Psoas muscle (tissue), 8 donors: ENCODE measurements around the gene A4GALT. TPM values are rescaled to one million over a fixed set of nuclear protein-coding genes. Genes with fewer than 3 reads are reported as not detected.
A peak's percentile ranks its signal among the peaks of the same experiment; 100 is the strongest.
"Not testable (repeated sequence)": the region's sequence is repeated elsewhere in the genome, so short reads cannot be mapped to it uniquely, and the experiment has no call there.

Experiments
- ATAC-seq, 4 donors: fragments of 200-7000 bp; cut with Tn5 transposase; one replicate each; pipeline ENCODE4 v1.9.1; 2020; ENCODE audit warnings: moderate library complexity in 3 of 4, mild to moderate bottlenecking in 2 of 4
- DNase-seq, 2 donors: peaks; one replicate each; pipeline ENCODE4 v3.0.0-alpha.2; 2020
- H3K27ac ChIP-seq: fragments of 200-600 bp; one replicate; pipeline ENCODE4 v1.8.0; 2022
- H3K27me3 ChIP-seq, 3 donors: fragments of 200-600 bp in 1 of 3; one replicate each; pipeline versions ENCODE4 v1.6.1 to v1.8.0; 2013 to 2022; ENCODE audit warnings: low read length in 2 of 3, mild to moderate bottlenecking in 2 of 3, moderate library complexity in 1 of 3; ENCODE audit not compliant: insufficient read depth in 3 of 3
- H3K36me3 ChIP-seq, 2 donors: fragments of 200-600 bp in 1 of 2; one replicate each; pipeline versions ENCODE4 v1.6.1 to v1.8.0; 2013 to 2022; ENCODE audit warnings: low read depth in 1 of 2, mild to moderate bottlenecking in 1 of 2, moderate library complexity in 1 of 2; ENCODE audit not compliant: insufficient read depth in 1 of 2
- H3K4me1 ChIP-seq: fragments of 200-600 bp; one replicate; pipeline ENCODE4 v1.8.0; 2022
- H3K4me3 ChIP-seq: fragments of 200-600 bp; one replicate; pipeline ENCODE4 v1.8.0; 2022; ENCODE audit warnings: mild to moderate bottlenecking
- H3K9me3 ChIP-seq: fragments of 200-600 bp; one replicate; pipeline ENCODE4 v1.8.0; 2022
- CTCF ChIP-seq: fragments of 200-600 bp; IDR thresholded peaks from one replicate; pipeline ENCODE4 v1.8.0; 2022; ENCODE audit warnings: antibody characterized with exemption
- WGBS, 3 donors: extraction: QIAGEN DNeasy Blood & Tissue Kit; methylation state at CpG; one replicate each; pipeline versions ENCODE4 v1.1.6 to v1.1.7; 2013; 5-methylcytosine and 5-hydroxymethylcytosine counted together
- intact Hi-C, 2 donors: fragments of 100-400 bp; cut with DNase I; formaldehyde crosslinking; loops; one replicate each; pipeline versions ENCODE4 v1.11.0 to v1.14.2; 2022
- polyA plus RNA-seq, 3 donors: library from polyadenylated mRNA; stranded (reverse); fragments of 200-250 nt; gene quantifications; one replicate each; pipeline ENCODE4 v1.2.3, GENCODE V29; 2013
- total RNA-seq, 4 donors: library from RNA; stranded (reverse); fragmentation: NEBNext Ultra II Directional in 2 of 4; extraction: Animal tissue kit (Norgen Biotek cat#: 25700) in 2 of 4; gene quantifications; one replicate each; pipeline versions ENCODE4 v1.2.1 to v1.2.4, GENCODE V29; 2021 to 2023
- donor health status: healthy with polysubstance abuse.
- donor health status: DM: no; HTN: no; CAD: no; lungs with moderate emphysema.
- donor health status: Bipolar disorder and iron deficiency.
- donor health status: healthy.
- donor health status: DM: yes; HTN: yes; CAD: no.
- donor health status: DM: no; HTN: no; CAD: no.
- donor health status: DM: no; HTN: no; CAD: no.
- donor health status: DM: yes; HTN: yes; CAD: no.

Gene A4GALT
- total and polyA plus RNA-seq, 7 donors: 6.5 to 28.8 (median 15.2) TPM

- intact Hi-C loops: no loop called here
- ATAC-seq (peak; percentile 56 to 86 (median 80)), DNase-seq (peak; percentile 89 to 94)
- Histone ChIP-seq H3K4me3 (no peak overlapping the region), H3K27ac (peak overlapping the region; percentile 65), H3K36me3 (no peaks in the 10 kb centered on the region), H3K27me3 (no peaks in the 10 kb centered on the region), H3K9me3 (no peaks in the 10 kb centered on the region), H3K4me1 (no peaks in the 10 kb centered on the region)
- 21 to 30% (median 26%) methylated on average over 9 of the region's 9 CpGs for WGBS, 3 donors
- no peak for TF ChIP-seq CTCF
Measured at GRCh38 chr22:42743501-42743991, 22.9 kb upstream of the A4GALT start.

GRCh38 chr22:42742940-42743339, 22.3 kb upstream of the A4GALT start:
- Histone ChIP-seq H3K27ac (peak overlapping the region; percentile 65), H3K4me3 (no peak overlapping the region), H3K4me1 (no peaks in the 10 kb centered on the region), H3K36me3 (no peaks in the 10 kb centered on the region), H3K27me3 (no peaks in the 10 kb centered on the region), H3K9me3 (no peaks in the 10 kb centered on the region)
- WGBS, 3 donors: 49 to 60% (median 59%) methylated on average over 7 to 8 of the region's 8 CpGs
- peak; percentile 34 to 70 (median 48) for ATAC-seq
- peak in 1 of 2 donors; percentile 76 for DNase-seq
- no peak for TF ChIP-seq CTCF
- intact Hi-C loops: no loop called here

GRCh38 chr22:42740320-42740719, 19.6 kb upstream of the A4GALT start:
- H3K36me3 ChIP-seq, H3K27ac ChIP-seq, H3K9me3 ChIP-seq, ATAC-seq, DNase-seq, H3K4me1 ChIP-seq, H3K4me3 ChIP-seq, intact Hi-C loops, H3K27me3 ChIP-seq: not testable (repeated sequence)
- WGBS, 3 donors: 91 to 96% (median 94%) methylated on average over 5 of the region's 5 CpGs

- 62 to 70% (median 68%) methylated on average over 6 of the region's 6 CpGs for WGBS, 3 donors
- DNase-seq (no peak), ATAC-seq (no peak)
- Histone ChIP-seq H3K9me3 (no peaks in the 10 kb centered on the region), H3K4me3 (no peak overlapping the region), H3K27ac (no peak overlapping the region), H3K27me3 (no peaks in the 10 kb centered on the region), H3K4me1 (no peaks in the 10 kb centered on the region), H3K36me3 (no peaks in the 10 kb centered on the region)
- TF ChIP-seq CTCF: no peak
- intact Hi-C loops: no loop called here
Measured at GRCh38 chr22:42734406-42734805, 13.7 kb upstream of the A4GALT start.

- intact Hi-C loops, H3K36me3 ChIP-seq, ATAC-seq, H3K27me3 ChIP-seq, H3K4me3 ChIP-seq, H3K4me1 ChIP-seq, DNase-seq, H3K27ac ChIP-seq, H3K9me3 ChIP-seq: not testable (repeated sequence)
- WGBS, 3 donors: 92 to 95% (median 95%) methylated on average over 3 of the region's 3 CpGs
Measured at GRCh38 chr22:42733394-42733793, 12.7 kb upstream of the A4GALT start.

GRCh38 chr22:42732081-42732480, 11.4 kb upstream of the A4GALT start:
- Histone ChIP-seq H3K27ac (no peak overlapping the region), H3K27me3 (no peaks in the 10 kb centered on the region), H3K4me3 (no peak overlapping the region), H3K9me3 (no peaks in the 10 kb centered on the region), H3K4me1 (no peaks in the 10 kb centered on the region), H3K36me3 (no peaks in the 10 kb centered on the region)
- intact Hi-C loops: no loop called here
- ATAC-seq (no peak), DNase-seq (no peak)
- 48 to 69% (median 52%) methylated on average over 6 of the region's 6 CpGs for WGBS, 3 donors
- no peak for TF ChIP-seq CTCF
